ENCODE data around the gene VGLL3. TPM values are rescaled to one million over a fixed set of nuclear protein-coding genes. Genes with fewer than 3 reads are reported as not detected.

Gene VGLL3
- total and polyA plus RNA-seq, 8 donors: 20.8 to 55.3 (median 25.6) TPM

DNA sequence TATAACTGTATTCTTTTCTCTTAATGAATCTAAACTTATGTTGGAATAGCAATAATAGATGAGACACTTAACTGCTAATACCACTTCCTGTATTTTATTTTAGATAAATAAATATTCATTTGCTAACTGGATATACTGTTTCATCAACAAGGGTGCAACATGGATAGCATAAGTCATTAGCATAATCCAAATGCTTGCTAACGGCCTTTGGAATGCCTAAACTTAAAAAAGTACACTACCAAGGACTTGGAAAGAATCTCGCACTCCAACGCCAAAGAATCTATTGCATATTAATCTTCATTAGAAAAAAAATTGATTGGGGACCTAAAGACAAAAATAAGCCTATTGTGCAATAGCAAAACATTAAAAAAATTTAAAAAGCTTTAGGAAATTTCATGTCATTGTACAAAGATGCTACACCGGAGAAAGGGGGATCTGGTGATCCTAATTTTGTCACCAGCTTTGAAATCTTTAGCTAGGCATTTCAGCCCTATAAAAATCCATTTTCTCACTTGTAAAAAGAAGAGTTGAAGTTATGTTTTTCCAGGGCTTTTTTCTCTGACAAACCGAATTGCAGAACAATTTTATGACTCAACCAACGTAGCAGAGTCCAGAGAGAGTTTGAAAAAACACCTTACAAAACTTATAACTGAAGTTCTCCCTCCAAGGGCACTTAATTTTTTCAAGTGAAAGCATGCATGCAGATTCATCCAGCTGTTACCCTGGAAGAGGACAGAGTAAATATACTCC is 4.1 kb downstream of the VGLL3 start:
- DNase-seq (no peak), ATAC-seq (no peak)
- Histone ChIP-seq H3K4me3 (no peak overlapping the region), H3K4me1 (no peaks in the 10 kb centered on the region), H3K27me3 (peaks cover 0 to 44% of the 10 kb centered on the region in 2 donors), H3K27ac (peak overlapping the region in 1 of 2 donors; percentile 89), H3K36me3 (no peaks in the 10 kb centered on the region), H3K9me3 (no peaks in the 10 kb centered on the region)
- intact Hi-C loops (cut with DNase I): no loop called here
- TF ChIP-seq, protein P1, sequence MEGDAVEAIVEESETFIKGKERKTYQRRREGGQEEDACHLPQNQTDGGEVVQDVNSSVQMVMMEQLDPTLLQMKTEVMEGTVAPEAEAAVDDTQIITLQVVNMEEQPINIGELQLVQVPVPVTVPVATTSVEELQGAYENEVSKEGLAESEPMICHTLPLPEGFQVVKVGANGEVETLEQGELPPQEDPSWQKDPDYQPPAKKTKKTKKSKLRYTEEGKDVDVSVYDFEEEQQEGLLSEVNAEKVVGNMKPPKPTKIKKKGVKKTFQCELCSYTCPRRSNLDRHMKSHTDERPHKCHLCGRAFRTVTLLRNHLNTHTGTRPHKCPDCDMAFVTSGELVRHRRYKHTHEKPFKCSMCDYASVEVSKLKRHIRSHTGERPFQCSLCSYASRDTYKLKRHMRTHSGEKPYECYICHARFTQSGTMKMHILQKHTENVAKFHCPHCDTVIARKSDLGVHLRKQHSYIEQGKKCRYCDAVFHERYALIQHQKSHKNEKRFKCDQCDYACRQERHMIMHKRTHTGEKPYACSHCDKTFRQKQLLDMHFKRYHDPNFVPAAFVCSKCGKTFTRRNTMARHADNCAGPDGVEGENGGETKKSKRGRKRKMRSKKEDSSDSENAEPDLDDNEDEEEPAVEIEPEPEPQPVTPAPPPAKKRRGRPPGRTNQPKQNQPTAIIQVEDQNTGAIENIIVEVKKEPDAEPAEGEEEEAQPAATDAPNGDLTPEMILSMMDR (IDR thresholded peaks at IDR 0.05): no peak

DNA sequence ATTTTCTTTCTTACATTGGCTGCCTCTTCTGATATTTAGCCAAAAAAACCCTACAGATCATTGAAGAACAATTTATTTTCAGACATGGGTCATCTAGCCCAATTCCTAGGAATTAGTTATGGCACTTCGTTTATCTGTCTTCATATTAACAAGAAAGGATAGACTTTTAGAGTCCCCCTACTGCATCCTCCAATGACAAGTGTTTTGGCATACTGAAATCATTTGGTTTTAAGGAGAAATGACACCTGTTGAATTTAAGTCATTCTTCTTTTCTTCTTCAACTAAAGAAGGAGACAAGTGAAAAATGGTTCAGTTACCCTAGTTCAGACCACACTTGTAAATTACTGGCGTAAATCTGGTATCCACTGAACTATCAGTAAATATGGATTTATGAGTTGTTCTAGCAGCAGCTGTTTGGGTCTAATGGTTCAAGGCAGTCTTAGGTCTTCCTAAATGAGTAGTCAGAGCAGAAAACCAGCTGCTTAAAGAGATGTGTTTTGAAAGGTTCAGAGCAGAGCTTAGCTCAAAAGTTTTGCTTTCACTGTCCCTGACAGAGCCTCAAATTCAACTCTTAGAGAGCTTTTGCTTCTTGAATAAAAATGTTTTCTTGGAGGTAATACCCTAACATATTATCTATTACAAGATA is 5.6 kb downstream of the VGLL3 start:
- Histone ChIP-seq H3K9me3 (no peaks in the 10 kb centered on the region), H3K36me3 (no peaks in the 10 kb centered on the region), H3K4me3 (no peak overlapping the region), H3K27me3 (peaks cover 0 to 29% of the 10 kb centered on the region in 2 donors), H3K4me1 (no peaks in the 10 kb centered on the region), H3K27ac (peak overlapping the region in 1 of 2 donors; percentile 89)
- peak; percentile 63 for ATAC-seq
- peak in 2 of 4 donors; percentile 91 to 92 for DNase-seq
- TF ChIP-seq, protein P1 (IDR thresholded peaks at IDR 0.05): no peak
- intact Hi-C loops (cut with DNase I): no loop called here

DNA sequence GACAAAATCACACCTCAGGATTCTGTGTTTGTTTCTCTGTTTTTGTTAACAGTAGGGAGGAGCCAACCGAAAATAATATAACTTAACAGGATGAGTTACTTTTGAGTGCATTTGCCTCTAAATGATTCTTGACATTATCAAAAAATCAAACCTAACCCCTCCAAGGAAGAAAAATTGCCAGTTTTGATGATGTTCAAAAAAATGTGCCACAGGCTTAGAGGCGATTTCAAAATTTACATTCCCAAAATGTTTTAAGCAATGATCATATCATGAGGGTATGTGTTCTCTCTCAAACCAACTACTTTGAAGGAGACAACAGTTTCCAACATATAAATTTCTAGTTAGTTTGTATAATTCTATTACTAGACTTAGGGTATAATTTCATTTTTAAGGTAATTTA is 6.7 kb downstream of the VGLL3 start:
- TF ChIP-seq, protein P1 (IDR thresholded peaks at IDR 0.05): no peak
- no peaks in the 10 kb centered on the region for H3K9me3 ChIP-seq
- no peak for DNase-seq
- ATAC-seq: no peak
- peak overlapping the region in 1 of 2 donors; percentile 52 for H3K27ac ChIP-seq
- intact Hi-C loops (cut with DNase I): no loop called here
- peaks cover 0 to 18% of the 10 kb centered on the region in 2 donors for H3K27me3 ChIP-seq
- no peaks in the 10 kb centered on the region for H3K36me3 ChIP-seq
- H3K4me1 ChIP-seq: no peaks in the 10 kb centered on the region
- H3K4me3 ChIP-seq: no peak overlapping the region

DNA sequence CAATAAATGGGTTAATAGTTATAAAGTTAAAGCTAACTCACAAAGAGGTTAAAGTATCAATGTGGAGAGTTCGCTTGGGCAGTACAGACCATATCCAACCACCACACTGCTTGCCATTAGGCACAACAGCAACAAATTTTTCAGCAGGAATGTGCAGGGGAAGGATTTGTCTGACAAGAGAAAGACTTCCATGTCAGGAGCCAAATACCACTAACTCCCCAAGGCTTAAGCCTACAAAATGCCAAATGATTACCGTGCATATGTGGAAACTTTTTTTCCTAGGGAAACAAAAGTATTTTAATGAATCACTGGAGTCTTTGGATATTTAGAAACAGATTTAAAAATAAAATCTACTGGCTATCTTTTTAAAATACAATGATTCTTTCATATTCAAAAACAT is 8.1 kb downstream of the VGLL3 start:
- H3K9me3 ChIP-seq: no peaks in the 10 kb centered on the region
- TF ChIP-seq, protein P1 (IDR thresholded peaks at IDR 0.05): no peak
- H3K4me1 ChIP-seq: no peaks in the 10 kb centered on the region
- no peak overlapping the region for H3K4me3 ChIP-seq
- intact Hi-C loops (cut with DNase I): no loop called here
- peak; percentile 13 for ATAC-seq
- no peaks in the 10 kb centered on the region for H3K36me3 ChIP-seq
- DNase-seq: no peak
- peaks cover 0 to 5% of the 10 kb centered on the region in 2 donors for H3K27me3 ChIP-seq
- peak overlapping the region in 1 of 2 donors; percentile 22 for H3K27ac ChIP-seq

DNA sequence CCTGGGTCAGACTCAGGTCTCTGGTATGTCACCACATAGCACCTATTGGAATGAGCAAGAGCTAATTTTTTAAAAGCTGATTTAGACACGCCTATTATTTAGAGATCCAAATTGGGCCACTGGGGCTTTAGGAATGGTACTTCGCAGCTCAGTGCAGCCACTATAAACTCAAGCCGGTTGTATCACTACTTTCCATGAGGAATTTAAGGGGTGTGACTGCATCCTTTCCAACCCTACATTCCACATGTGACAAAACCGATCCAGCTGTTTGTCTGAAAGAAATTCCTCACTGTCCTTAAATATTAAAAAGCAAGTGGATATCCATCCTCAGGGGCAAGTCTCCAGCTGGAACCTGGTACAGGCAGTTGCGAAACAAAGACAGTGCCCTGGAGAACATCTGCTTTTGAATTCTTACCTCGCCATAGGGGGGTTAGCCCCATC is 12.8 kb downstream of the VGLL3 start:
- intact Hi-C loops (cut with DNase I): no loop called here
- no peak for DNase-seq
- H3K9me3 ChIP-seq: no peaks in the 10 kb centered on the region
- H3K4me3 ChIP-seq: no peak overlapping the region
- TF ChIP-seq, protein P1 (IDR thresholded peaks at IDR 0.05): no peak
- no peaks in the 10 kb centered on the region for H3K27me3 ChIP-seq
- H3K4me1 ChIP-seq: no peaks in the 10 kb centered on the region
- ATAC-seq: no peak
- no peak overlapping the region for H3K27ac ChIP-seq
- H3K36me3 ChIP-seq: no peaks in the 10 kb centered on the region

Data from left lung (tissue), 10 donors.